Osteoblast (primary cell): ENCODE measurements around the gene TGM1. TPM values are rescaled to one million over a fixed set of nuclear protein-coding genes. Genes with fewer than 3 reads are reported as not detected.

Source experiments
- DNase-seq: peaks from one replicate; pipeline ENCODE4 v3.0.0; 2011; ENCODE audit warnings: low spot score, mixed read lengths; ENCODE audit not compliant: insufficient read length; ENCODE audit errors: missing footprints
- H2AFZ ChIP-seq: 2 replicates; pipeline ENCODE4 v1.6.0; 2011; ENCODE audit warnings: mild to moderate bottlenecking, low read length
- H3K27ac ChIP-seq: 2 replicates; pipeline ENCODE4 v1.5.1; 2011; ENCODE audit warnings: mild to moderate bottlenecking, low read depth, low read length, moderate library complexity
- H3K27me3 ChIP-seq: 2 replicates; pipeline ENCODE4 v1.6.0; 2012; ENCODE audit warnings: mild to moderate bottlenecking, control low read depth, inconsistent platforms, low read length, moderate library complexity; ENCODE audit not compliant: insufficient read depth
- H3K36me3 ChIP-seq: 2 replicates; pipeline ENCODE4 v1.5.1; 2011; ENCODE audit warnings: mild to moderate bottlenecking, low read length, control low read depth, moderate library complexity; ENCODE audit not compliant: insufficient read depth
- H3K4me1 ChIP-seq: 2 replicates; pipeline ENCODE4 v1.5.1; 2011; ENCODE audit warnings: mild to moderate bottlenecking, low read length, control low read depth, moderate library complexity; ENCODE audit not compliant: insufficient read depth
- H3K4me2 ChIP-seq: 2 replicates; pipeline ENCODE4 v1.6.0; 2011; ENCODE audit warnings: mild to moderate bottlenecking, low read length; ENCODE audit not compliant: insufficient read depth
- H3K4me3 ChIP-seq: fragments of 200-600 bp; sonication (generic); 3 replicates; pipeline ENCODE4 v1.5.1; 2012; ENCODE audit warnings: mild to moderate bottlenecking, low read length, inconsistent platforms; ENCODE audit not compliant: insufficient read depth
- H3K79me2 ChIP-seq: 2 replicates; pipeline ENCODE4 v1.6.0; 2012; ENCODE audit warnings: mild to moderate bottlenecking, low read length, control low read depth, inconsistent platforms; ENCODE audit not compliant: insufficient read depth
- H3K9me3 ChIP-seq: 2 replicates; pipeline ENCODE4 v1.5.1; 2011; ENCODE audit warnings: low read depth, low read length, control low read depth
- H4K20me1 ChIP-seq: 2 replicates; pipeline ENCODE4 v1.6.0; 2012; ENCODE audit warnings: mild to moderate bottlenecking, low read length, control low read depth; ENCODE audit not compliant: insufficient read depth
- CTCF ChIP-seq: IDR thresholded peaks from 2 replicates; pipeline ENCODE4 v1.5.1; 2011; ENCODE audit warnings: mild to moderate bottlenecking, low read depth, low read length, moderate library complexity; ENCODE audit errors: extremely low read depth
- total RNA-seq: library from RNA; depleted of rRNA; stranded (reverse); fragments of >200 nt; gene quantifications from 2 replicates; pipeline ENCODE4 v1.2.3, GENCODE V29; 2012

TGM1 gene
- total RNA-seq, 1 donor = 0.36 TPM

- Histone ChIP-seq H3K36me3 (peaks cover 28% of the 10 kb centered on the region), H3K27ac (peak overlapping the region; percentile 63), H2AFZ (no peak overlapping the region), H3K9me3 (no peaks in the 10 kb centered on the region), H3K4me3 (no peak overlapping the region), H4K20me1 (peaks cover 2% of the 10 kb centered on the region), H3K4me1 (peaks cover 21% of the 10 kb centered on the region), H3K4me2 (no peak overlapping the region), H3K79me2 (peaks cover 17% of the 10 kb centered on the region), H3K27me3 (no peaks in the 10 kb centered on the region)
- TF ChIP-seq CTCF = peak; percentile 82
- peak; percentile 99 for DNase-seq
These were observed 33.6 kb upstream of the TGM1 start for GRCh38 chr14:24296341-24297157.

GRCh38 chr14:24293525-24293924 lies 30.5 kb upstream of the TGM1 start:
- H3K4me2 ChIP-seq = no peak overlapping the region
- no peaks in the 10 kb centered on the region for H4K20me1 ChIP-seq
- DNase-seq = no peak
- H3K27me3 ChIP-seq = no peaks in the 10 kb centered on the region
- no peaks in the 10 kb centered on the region for H3K79me2 ChIP-seq
- TF ChIP-seq CTCF = no peak
- H3K27ac ChIP-seq = no peak overlapping the region
- peaks cover 45% of the 10 kb centered on the region for H3K36me3 ChIP-seq
- no peak overlapping the region for H3K4me3 ChIP-seq
- no peaks in the 10 kb centered on the region for H3K9me3 ChIP-seq
- no peak overlapping the region for H2AFZ ChIP-seq
- H3K4me1 ChIP-seq = peaks cover 4% of the 10 kb centered on the region

GRCh38 chr14:24292118-24292807 lies 29.3 kb upstream of the TGM1 start:
- H3K4me3 ChIP-seq = no peak overlapping the region
- no peak for DNase-seq
- no peaks in the 10 kb centered on the region for H4K20me1 ChIP-seq
- H3K27me3 ChIP-seq = no peaks in the 10 kb centered on the region
- TF ChIP-seq CTCF = no peak
- no peak overlapping the region for H2AFZ ChIP-seq
- H3K4me2 ChIP-seq = no peak overlapping the region
- peaks cover 4% of the 10 kb centered on the region for H3K4me1 ChIP-seq
- no peaks in the 10 kb centered on the region for H3K79me2 ChIP-seq
- no peaks in the 10 kb centered on the region for H3K9me3 ChIP-seq
- no peak overlapping the region for H3K27ac ChIP-seq
- H3K36me3 ChIP-seq = peaks cover 45% of the 10 kb centered on the region

DNA sequence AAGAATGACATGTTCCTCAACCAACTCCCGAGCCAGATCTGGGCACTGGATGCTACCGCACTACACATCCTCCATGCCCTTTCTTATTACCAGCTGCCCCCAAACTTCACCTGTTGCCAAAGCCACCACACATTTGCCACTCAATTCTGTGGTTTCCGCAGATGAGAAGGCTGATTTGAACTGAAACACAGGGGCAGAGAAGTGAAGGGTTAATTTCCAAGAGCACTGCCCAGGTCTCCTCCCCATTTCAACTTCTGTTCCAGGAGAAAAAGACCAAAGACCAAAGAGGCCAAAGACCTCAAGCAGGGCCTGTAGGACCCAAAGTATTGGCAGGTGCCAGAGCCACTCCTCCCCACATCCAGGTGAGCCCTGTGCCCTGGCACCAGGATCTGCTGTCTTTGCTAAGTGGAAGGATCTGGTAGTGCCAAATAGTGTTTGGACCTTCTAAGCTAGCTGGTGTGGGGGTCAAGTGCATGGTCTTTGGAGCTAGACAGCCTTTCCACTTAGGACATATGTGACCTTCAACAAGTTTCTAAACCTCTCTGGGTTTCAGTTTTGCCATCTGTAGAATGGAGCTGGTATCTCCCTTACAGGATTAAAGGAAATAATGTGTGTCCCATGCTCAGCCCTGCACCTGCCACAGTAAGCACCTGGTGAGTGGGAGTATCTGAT lies 28.6 kb upstream of the TGM1 start:
- H2AFZ ChIP-seq = no peak overlapping the region
- no peak for TF ChIP-seq CTCF
- H3K4me2 ChIP-seq = no peak overlapping the region
- no peak overlapping the region for H3K4me3 ChIP-seq
- H3K27me3 ChIP-seq = no peaks in the 10 kb centered on the region
- no peaks in the 10 kb centered on the region for H3K9me3 ChIP-seq
- DNase-seq = no peak
- peaks cover 45% of the 10 kb centered on the region for H3K36me3 ChIP-seq
- peaks cover 2% of the 10 kb centered on the region for H3K4me1 ChIP-seq
- H4K20me1 ChIP-seq = no peaks in the 10 kb centered on the region
- no peaks in the 10 kb centered on the region for H3K79me2 ChIP-seq
- no peak overlapping the region for H3K27ac ChIP-seq
